ENCODE data around the gene LENG8.
"Not testable (repeated sequence)": the region's sequence is repeated elsewhere in the genome, so short reads cannot be mapped to it uniquely, and the experiment has no call there.

DNA sequence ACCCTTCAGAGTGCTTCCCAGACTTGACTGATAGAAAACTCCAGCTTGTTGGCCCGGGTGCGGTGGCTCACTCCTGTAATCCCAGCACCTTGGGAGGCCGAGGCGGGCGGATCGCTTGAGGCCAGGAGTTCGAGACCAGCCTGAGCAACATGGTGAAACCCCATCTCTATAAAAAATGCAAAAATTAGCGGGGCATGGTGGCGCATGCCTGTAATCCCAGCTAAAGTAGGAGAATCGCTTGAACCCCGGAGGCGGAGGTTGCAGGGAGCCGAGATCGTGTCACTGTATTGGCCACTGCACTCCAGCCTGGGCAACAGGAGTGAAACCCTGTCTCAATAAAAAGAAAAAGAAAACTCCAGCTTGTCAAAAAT lies 17.1 kb downstream of the LENG8 start:
- TF ChIP-seq, protein P1, sequence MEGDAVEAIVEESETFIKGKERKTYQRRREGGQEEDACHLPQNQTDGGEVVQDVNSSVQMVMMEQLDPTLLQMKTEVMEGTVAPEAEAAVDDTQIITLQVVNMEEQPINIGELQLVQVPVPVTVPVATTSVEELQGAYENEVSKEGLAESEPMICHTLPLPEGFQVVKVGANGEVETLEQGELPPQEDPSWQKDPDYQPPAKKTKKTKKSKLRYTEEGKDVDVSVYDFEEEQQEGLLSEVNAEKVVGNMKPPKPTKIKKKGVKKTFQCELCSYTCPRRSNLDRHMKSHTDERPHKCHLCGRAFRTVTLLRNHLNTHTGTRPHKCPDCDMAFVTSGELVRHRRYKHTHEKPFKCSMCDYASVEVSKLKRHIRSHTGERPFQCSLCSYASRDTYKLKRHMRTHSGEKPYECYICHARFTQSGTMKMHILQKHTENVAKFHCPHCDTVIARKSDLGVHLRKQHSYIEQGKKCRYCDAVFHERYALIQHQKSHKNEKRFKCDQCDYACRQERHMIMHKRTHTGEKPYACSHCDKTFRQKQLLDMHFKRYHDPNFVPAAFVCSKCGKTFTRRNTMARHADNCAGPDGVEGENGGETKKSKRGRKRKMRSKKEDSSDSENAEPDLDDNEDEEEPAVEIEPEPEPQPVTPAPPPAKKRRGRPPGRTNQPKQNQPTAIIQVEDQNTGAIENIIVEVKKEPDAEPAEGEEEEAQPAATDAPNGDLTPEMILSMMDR (IDR thresholded peaks at IDR 0.05; ENCODE audit: low read depth, low read length, missing input control): not testable (repeated sequence)
- TF ChIP-seq YY1 (IDR thresholded peaks at IDR 0.05); RXRA (IDR thresholded peaks at IDR 0.05); EGR1 (IDR thresholded peaks at IDR 0.05; ENCODE audit: low read depth in 2 of 2); TAF1 (conservative IDR thresholded peaks at IDR 0.05): not testable (repeated sequence)
- TF ChIP-seq, protein P2, sequence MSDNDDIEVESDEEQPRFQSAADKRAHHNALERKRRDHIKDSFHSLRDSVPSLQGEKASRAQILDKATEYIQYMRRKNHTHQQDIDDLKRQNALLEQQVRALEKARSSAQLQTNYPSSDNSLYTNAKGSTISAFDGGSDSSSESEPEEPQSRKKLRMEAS (IDR thresholded peaks at IDR 0.05): not testable (repeated sequence)
